ENCODE measurements around the gene ZNF277. TPM values are rescaled to one million over a fixed set of nuclear protein-coding genes. Genes with fewer than 3 reads are reported as not detected.

The ZNF277 gene
- total RNA-seq, 4 donors from 2014 or later: 16.5 to 25.8 (median 19.1) TPM

DNA sequence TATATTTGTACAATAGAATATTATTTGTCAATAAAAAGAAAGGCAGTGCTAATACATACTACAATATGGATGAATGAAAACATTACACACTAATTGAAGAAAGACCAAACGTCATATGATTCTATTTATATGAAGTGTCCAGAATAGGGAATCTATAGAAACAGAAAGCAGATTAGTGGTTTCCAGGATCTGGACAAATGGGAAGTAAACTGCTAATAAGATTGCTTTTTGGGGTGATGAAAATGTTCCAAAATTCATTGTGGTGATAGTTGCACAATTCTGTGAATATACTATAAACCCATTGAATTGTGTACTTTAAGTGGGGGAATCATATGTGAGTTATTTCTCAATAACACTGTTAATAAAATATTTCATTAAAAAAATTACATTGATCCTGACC, 165.6 kb downstream of the ZNF277 start:
- no peaks in the 10 kb centered on the region for H3K4me1 ChIP-seq
- no peak overlapping the region for H3K27ac ChIP-seq
- TF ChIP-seq, protein P1, sequence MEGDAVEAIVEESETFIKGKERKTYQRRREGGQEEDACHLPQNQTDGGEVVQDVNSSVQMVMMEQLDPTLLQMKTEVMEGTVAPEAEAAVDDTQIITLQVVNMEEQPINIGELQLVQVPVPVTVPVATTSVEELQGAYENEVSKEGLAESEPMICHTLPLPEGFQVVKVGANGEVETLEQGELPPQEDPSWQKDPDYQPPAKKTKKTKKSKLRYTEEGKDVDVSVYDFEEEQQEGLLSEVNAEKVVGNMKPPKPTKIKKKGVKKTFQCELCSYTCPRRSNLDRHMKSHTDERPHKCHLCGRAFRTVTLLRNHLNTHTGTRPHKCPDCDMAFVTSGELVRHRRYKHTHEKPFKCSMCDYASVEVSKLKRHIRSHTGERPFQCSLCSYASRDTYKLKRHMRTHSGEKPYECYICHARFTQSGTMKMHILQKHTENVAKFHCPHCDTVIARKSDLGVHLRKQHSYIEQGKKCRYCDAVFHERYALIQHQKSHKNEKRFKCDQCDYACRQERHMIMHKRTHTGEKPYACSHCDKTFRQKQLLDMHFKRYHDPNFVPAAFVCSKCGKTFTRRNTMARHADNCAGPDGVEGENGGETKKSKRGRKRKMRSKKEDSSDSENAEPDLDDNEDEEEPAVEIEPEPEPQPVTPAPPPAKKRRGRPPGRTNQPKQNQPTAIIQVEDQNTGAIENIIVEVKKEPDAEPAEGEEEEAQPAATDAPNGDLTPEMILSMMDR (IDR thresholded peaks at IDR 0.05): no peak
- TF ChIP-seq EP300 (IDR thresholded peaks at IDR 0.05) (no peak), POLR2A (IDR thresholded peaks at IDR 0.05) (no peak)
- DNase-seq (ENCODE audit: low spot score in 2 of 2): no peak
- no peak overlapping the region for H3K4me3 ChIP-seq
- H3K27me3 ChIP-seq: no peaks in the 10 kb centered on the region
- H3K36me3 ChIP-seq: no peaks in the 10 kb centered on the region
- H3K9me3 ChIP-seq: no peaks in the 10 kb centered on the region
- 18 to 29% methylated on average over 1 of the region's 1 CpG for WGBS, 2 donors

GRCh38 chr7:112377593-112377992, 171.1 kb downstream of the ZNF277 start:
- H3K9me3 ChIP-seq: no peaks in the 10 kb centered on the region
- H3K36me3 ChIP-seq: no peaks in the 10 kb centered on the region
- WGBS, 2 donors: 64 to 69% methylated on average over 1 of the region's 1 CpG
- no peak for DNase-seq (ENCODE audit: low spot score in 2 of 2)
- H3K4me1 ChIP-seq: no peaks in the 10 kb centered on the region
- no peak overlapping the region for H3K27ac ChIP-seq
- H3K27me3 ChIP-seq: no peaks in the 10 kb centered on the region
- no peak overlapping the region for H3K4me3 ChIP-seq
- TF ChIP-seq POLR2A (IDR thresholded peaks at IDR 0.05) (no peak), EP300 (IDR thresholded peaks at IDR 0.05) (no peak)
- TF ChIP-seq, protein P1 (IDR thresholded peaks at IDR 0.05): no peak

- no peaks in the 10 kb centered on the region for H3K36me3 ChIP-seq
- no peak overlapping the region for H3K27ac ChIP-seq
- DNase-seq (ENCODE audit: low spot score in 2 of 2): no peak
- H3K4me1 ChIP-seq: no peaks in the 10 kb centered on the region
- no peak overlapping the region for H3K4me3 ChIP-seq
- WGBS, 2 donors: 89% methylated on average over 5 of the region's 5 CpGs
- no peaks in the 10 kb centered on the region for H3K9me3 ChIP-seq
- H3K27me3 ChIP-seq: no peaks in the 10 kb centered on the region
- TF ChIP-seq, protein P1 (IDR thresholded peaks at IDR 0.05): no peak
- no peak for TF ChIP-seq EP300 (IDR thresholded peaks at IDR 0.05)
- no peak for TF ChIP-seq POLR2A (IDR thresholded peaks at IDR 0.05)
These were observed 175.0 kb downstream of the ZNF277 start for GRCh38 chr7:112381311-112382091.

GRCh38 chr7:112383671-112384417, 177.3 kb downstream of the ZNF277 start:
- Histone ChIP-seq H3K9me3 (no peaks in the 10 kb centered on the region), H3K36me3 (no peaks in the 10 kb centered on the region), H3K4me1 (no peaks in the 10 kb centered on the region), H3K27ac (no peak overlapping the region), H3K4me3 (no peak overlapping the region), H3K27me3 (no peaks in the 10 kb centered on the region)
- no peak for TF ChIP-seq POLR2A (IDR thresholded peaks at IDR 0.05)
- no peak for TF ChIP-seq EP300 (IDR thresholded peaks at IDR 0.05)
- TF ChIP-seq, protein P1 (IDR thresholded peaks at IDR 0.05): no peak
- 78 to 80% methylated on average over 11 of the region's 11 CpGs for WGBS, 2 donors
- DNase-seq (ENCODE audit: low spot score in 2 of 2): no peak

DNA sequence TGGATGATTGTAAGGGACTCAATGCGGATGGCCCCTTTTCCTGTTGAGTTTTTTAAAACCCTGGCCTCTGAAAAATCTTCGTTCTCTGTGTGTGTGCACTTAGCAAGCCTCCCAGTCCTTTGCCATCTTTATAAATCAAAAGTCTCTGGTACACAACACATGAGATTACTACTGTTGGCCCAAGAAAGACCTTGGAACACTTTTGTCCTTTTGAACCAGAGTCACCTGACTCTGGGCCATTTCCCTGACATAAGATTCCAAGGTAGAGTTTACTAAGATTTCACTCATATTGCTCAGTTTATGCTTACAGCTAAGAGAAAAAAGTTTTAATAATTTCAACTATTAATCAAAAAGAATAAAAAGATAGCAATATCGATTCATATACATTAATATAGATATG, 179.0 kb downstream of the ZNF277 start:
- Histone ChIP-seq H3K9me3 (no peaks in the 10 kb centered on the region), H3K4me3 (no peak overlapping the region), H3K27me3 (no peaks in the 10 kb centered on the region), H3K4me1 (no peaks in the 10 kb centered on the region), H3K27ac (no peak overlapping the region), H3K36me3 (no peaks in the 10 kb centered on the region)
- 94 to 96% methylated on average over 3 of the region's 3 CpGs for WGBS, 2 donors
- no peak for DNase-seq (ENCODE audit: low spot score in 2 of 2)
- TF ChIP-seq EP300 (IDR thresholded peaks at IDR 0.05) (no peak), POLR2A (IDR thresholded peaks at IDR 0.05) (no peak)
- TF ChIP-seq, protein P1 (IDR thresholded peaks at IDR 0.05): no peak

All from tibial nerve (tissue), 4 donors.